T1000 (cell line): ENCODE results near the gene MTA1.

Experiments
- DNase-seq: peaks from one replicate; lab custom pipeline; 2025; ENCODE audit warnings: mixed read lengths; lab: John Stamatoyannopoulos, UW

MTA1 gene

GRCh38 chr14:105387530-105387922, 32.1 kb upstream of the MTA1 start:
- no peak for DNase-seq

GRCh38 chr14:105388110-105388951, 31.3 kb upstream of the MTA1 start:
- no peak for DNase-seq

GRCh38 chr14:105388976-105389375, 30.7 kb upstream of the MTA1 start:
- no peak for DNase-seq

- no peak for DNase-seq
Measured at GRCh38 chr14:105389534-105389933, 30.1 kb upstream of the MTA1 start.

GRCh38 chr14:105389976-105390848, 29.4 kb upstream of the MTA1 start:
- no peak for DNase-seq

- DNase-seq, result no peak
Measured at GRCh38 chr14:105390849-105391500, 28.7 kb upstream of the MTA1 start.

- DNase-seq, result no peak
Measured at GRCh38 chr14:105391541-105391940, 28.1 kb upstream of the MTA1 start.

GRCh38 chr14:105392131-105393090, 27.2 kb upstream of the MTA1 start:
- DNase-seq, result no peak

GRCh38 chr14:105393151-105393550, 26.5 kb upstream of the MTA1 start:
- no peak for DNase-seq

- DNase-seq, result no peak
Measured at GRCh38 chr14:105394714-105395537, 24.7 kb upstream of the MTA1 start.

- DNase-seq, result no peak
Measured at GRCh38 chr14:105395538-105395854, 24.1 kb upstream of the MTA1 start.

- DNase-seq, result no peak
Measured at GRCh38 chr14:105397350-105397931, 22.2 kb upstream of the MTA1 start.

- peak; percentile 64 for DNase-seq
Measured at GRCh38 chr14:105398044-105398725, 21.4 kb upstream of the MTA1 start, which contains the start of gene TEX22. Gene TEX22 (plus strand): TSS chr14:105398538. CDS start chr14:105399341, 803 bp downstream.

- peak; percentile 45 for DNase-seq
Measured at GRCh38 chr14:105398726-105399465, 20.7 kb upstream of the MTA1 start.

- no peak for DNase-seq
Measured at GRCh38 chr14:105399466-105399775, 20.2 kb upstream of the MTA1 start.

- no peak for DNase-seq
Measured at GRCh38 chr14:105400016-105400415, 19.6 kb upstream of the MTA1 start.

- no peak for DNase-seq
Measured at GRCh38 chr14:105401699-105402098, 17.9 kb upstream of the MTA1 start.

GRCh38 chr14:105408592-105408991, 11.0 kb upstream of the MTA1 start:
- no peak for DNase-seq

- no peak for DNase-seq
Measured at GRCh38 chr14:105409364-105409763, 10.3 kb upstream of the MTA1 start.
